Panc1 (cell line): ENCODE measurements around the gene VPS36. TPM values are rescaled to one million over a fixed set of nuclear protein-coding genes. Genes with fewer than 3 reads are reported as not detected.

ENCODE experiments used
- ATAC-seq: fragments of 200-7000 bp; cut with Tn5 transposase; 2 replicates; pipeline ENCODE4 v1.9.1; 2020; ENCODE audit warnings: mild to moderate bottlenecking, moderate library complexity
- BruUV-seq: library from RNA; stranded (reverse); fragments of 400-500 nt; replicated peaks from 2 replicates; lab custom pipeline; 2021; lab: Mats Ljungman, UMichigan
- CTCF ChIA-PET: fragments of 300-600 bp; sonication (Branson Sonifier 250); formaldehyde crosslinking; loops from one replicate; lab custom pipeline; 2022; ENCODE audit warnings: antibody characterized with exemption; lab: Charles Lee
- POLR2A ChIA-PET: fragments of 300-600 bp; sonication (Branson Sonifier 250); formaldehyde crosslinking; loops from one replicate; lab custom pipeline; 2022; ENCODE audit warnings: antibody characterized with exemption; lab: Charles Lee
- DNase-seq: peaks from one replicate; pipeline ENCODE4 v3.0.0-alpha.2; 2010; ENCODE audit warnings: low read depth, low spot score
- H3K27ac ChIP-seq: 2 replicates; pipeline ENCODE4 v1.5.1; 2011; ENCODE audit warnings: mild to moderate bottlenecking, low read length, inconsistent platforms
- H3K27me3 ChIP-seq: fragments of 200-500 bp; sonication (Bioruptor generic); 2 replicates; pipeline ENCODE4 v1.6.0; 2014; ENCODE audit warnings: low read length, inconsistent platforms; ENCODE audit not compliant: control insufficient read depth, insufficient read depth
- H3K36me3 ChIP-seq: fragments of 200-500 bp; sonication (Bioruptor generic); 2 replicates; pipeline ENCODE4 v1.5.1; 2014; ENCODE audit warnings: inconsistent platforms, mild to moderate bottlenecking, low read length, moderate library complexity; ENCODE audit not compliant: control insufficient read depth, insufficient read depth
- H3K4me1 ChIP-seq: 2 replicates; pipeline ENCODE4 v1.5.1; 2011; ENCODE audit warnings: inconsistent platforms, mild to moderate bottlenecking, low read length, moderate library complexity; ENCODE audit not compliant: control insufficient read depth, insufficient read depth
- H3K4me3 ChIP-seq, 2 experiments: 2 replicates each; pipeline ENCODE4 v1.5.1; 2011 to 2012; ENCODE audit warnings: low read depth in 2 of 2, low read length in 2 of 2, mild to moderate bottlenecking in 2 of 2, inconsistent platforms in 1 of 2, moderate library complexity in 1 of 2
- H3K9me3 ChIP-seq: fragments of 200-500 bp; sonication (Bioruptor generic); 2 replicates; pipeline ENCODE4 v1.5.1; 2014; ENCODE audit warnings: low read depth, mild to moderate bottlenecking, inconsistent platforms, low read length, moderate library complexity; ENCODE audit not compliant: control insufficient read depth, insufficient read depth
- CTCF ChIP-seq: fragments of 450-650 bp; IDR thresholded peaks from 2 replicates; pipeline ENCODE4 v1.5.1; 2017; ENCODE audit warnings: mild to moderate bottlenecking
- POLR2AphosphoS5 ChIP-seq: IDR thresholded peaks from 2 replicates; pipeline ENCODE4 v1.6.1; 2012; ENCODE audit warnings: mild to moderate bottlenecking, low read depth, low read length, moderate library complexity
- SIN3A ChIP-seq: IDR thresholded peaks from 2 replicates; pipeline ENCODE4 v1.6.1; 2012; ENCODE audit warnings: low read depth, mild to moderate bottlenecking, low read length, moderate library complexity, borderline replicate concordance; ENCODE audit not compliant: insufficient read depth
- TCF7L2 ChIP-seq: IDR thresholded peaks from 2 replicates; pipeline ENCODE4 v1.6.1; 2011; ENCODE audit warnings: mild to moderate bottlenecking, low read depth, low read length, inconsistent platforms
- in situ Hi-C: cut with HindIII; loops from 2 replicates; pipeline ENCODE4 v1.10.0; 2016; ENCODE audit warnings: low sequenced_read_pairs, low pct_unique_long_range_greater_than_20kb
- intact Hi-C: fragments of 100-400 bp; cut with micrococcal nuclease; formaldehyde crosslinking; loops from one replicate; pipeline ENCODE4 v1.10.0; 2022; ENCODE audit not compliant: unreplicated experiment
- total RNA-seq: library from RNA; stranded (reverse); gene quantifications from one replicate; pipeline ENCODE4 v1.2.1, GENCODE V29; 2021; ENCODE audit not compliant: unreplicated experiment
- TF ChIP-seq, protein P1 (sequence below), 2 experiments: IDR thresholded peaks; 2 replicates each; pipeline ENCODE4 v1.6.1; 2011 to 2012; ENCODE audit warnings: low read depth in 2 of 2, control low read depth in 1 of 2, low read length in 1 of 2, mild to moderate bottlenecking in 1 of 2, moderate library complexity in 1 of 2; ENCODE audit not compliant: insufficient read depth in 1 of 2

The VPS36 gene
- total RNA-seq, 1 experiment from 2014 or later: 32.1 TPM

DNA sequence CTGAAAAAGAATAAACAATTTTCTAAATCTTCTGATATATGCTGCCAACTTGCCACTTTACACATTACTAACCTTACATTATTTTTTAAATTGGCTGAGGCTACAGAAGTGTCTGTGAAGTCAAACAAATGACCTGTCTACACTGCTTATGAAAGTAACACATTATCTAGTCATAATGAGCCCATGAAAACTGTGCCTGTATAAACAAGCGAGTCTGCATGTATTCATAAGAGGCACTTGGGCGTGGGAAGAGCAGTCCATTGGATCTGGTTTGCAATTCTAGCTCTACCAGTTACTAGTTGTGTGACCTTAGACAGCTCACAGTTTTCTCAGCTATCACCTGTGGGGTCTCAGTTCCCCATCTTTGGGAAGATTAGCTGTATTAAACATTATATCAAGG is 3.1 kb downstream of the VPS36 start:
- Histone ChIP-seq H3K36me3 (no peaks in the 10 kb centered on the region), H3K27me3 (no peaks in the 10 kb centered on the region), H3K4me3 (no peak overlapping the region), H3K4me1 (peaks cover 9% of the 10 kb centered on the region), H3K9me3 (no peaks in the 10 kb centered on the region), H3K27ac (no peak overlapping the region)
- in situ Hi-C loops: no loop called here
- no peak for ATAC-seq
- CTCF ChIA-PET: no interaction called here
- no peak for DNase-seq
- intact Hi-C loops: no loop called here
- POLR2A ChIA-PET: no interaction called here
- BruUV-seq: no TSS peak
- TF ChIP-seq SIN3A (no peak), CTCF (no peak), TCF7L2 (no peak), POLR2AphosphoS5 (no peak)
- TF ChIP-seq, protein P1, sequence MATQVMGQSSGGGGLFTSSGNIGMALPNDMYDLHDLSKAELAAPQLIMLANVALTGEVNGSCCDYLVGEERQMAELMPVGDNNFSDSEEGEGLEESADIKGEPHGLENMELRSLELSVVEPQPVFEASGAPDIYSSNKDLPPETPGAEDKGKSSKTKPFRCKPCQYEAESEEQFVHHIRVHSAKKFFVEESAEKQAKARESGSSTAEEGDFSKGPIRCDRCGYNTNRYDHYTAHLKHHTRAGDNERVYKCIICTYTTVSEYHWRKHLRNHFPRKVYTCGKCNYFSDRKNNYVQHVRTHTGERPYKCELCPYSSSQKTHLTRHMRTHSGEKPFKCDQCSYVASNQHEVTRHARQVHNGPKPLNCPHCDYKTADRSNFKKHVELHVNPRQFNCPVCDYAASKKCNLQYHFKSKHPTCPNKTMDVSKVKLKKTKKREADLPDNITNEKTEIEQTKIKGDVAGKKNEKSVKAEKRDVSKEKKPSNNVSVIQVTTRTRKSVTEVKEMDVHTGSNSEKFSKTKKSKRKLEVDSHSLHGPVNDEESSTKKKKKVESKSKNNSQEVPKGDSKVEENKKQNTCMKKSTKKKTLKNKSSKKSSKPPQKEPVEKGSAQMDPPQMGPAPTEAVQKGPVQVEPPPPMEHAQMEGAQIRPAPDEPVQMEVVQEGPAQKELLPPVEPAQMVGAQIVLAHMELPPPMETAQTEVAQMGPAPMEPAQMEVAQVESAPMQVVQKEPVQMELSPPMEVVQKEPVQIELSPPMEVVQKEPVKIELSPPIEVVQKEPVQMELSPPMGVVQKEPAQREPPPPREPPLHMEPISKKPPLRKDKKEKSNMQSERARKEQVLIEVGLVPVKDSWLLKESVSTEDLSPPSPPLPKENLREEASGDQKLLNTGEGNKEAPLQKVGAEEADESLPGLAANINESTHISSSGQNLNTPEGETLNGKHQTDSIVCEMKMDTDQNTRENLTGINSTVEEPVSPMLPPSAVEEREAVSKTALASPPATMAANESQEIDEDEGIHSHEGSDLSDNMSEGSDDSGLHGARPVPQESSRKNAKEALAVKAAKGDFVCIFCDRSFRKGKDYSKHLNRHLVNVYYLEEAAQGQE (IDR thresholded peaks at IDR 0.05; ENCODE audit: insufficient read depth in 1 of 2, low read depth in 2 of 2, low read length in 1 of 2): no peak

DNA sequence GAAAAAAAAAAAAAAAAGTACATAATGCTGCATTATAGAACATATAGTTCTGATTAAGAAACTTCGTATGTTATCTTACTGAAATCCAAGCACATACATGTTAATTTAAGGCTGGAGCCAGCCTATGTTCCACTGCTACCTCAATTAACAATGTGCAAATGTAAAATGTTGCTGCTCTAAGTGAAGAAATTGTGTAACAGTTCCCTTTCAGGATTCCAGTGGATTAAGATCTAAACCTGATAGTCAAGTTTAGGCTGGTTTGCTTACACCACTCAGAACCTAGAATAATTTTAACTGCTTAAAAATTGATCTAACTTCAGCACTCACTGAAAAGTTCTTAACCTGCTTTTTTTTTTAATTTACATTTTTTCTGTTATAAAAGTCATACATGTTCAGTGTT is 4.2 kb downstream of the VPS36 start:
- no peak overlapping the region for H3K27ac ChIP-seq
- ATAC-seq (no peak), DNase-seq (no peak)
- ChIA-PET POLR2A (no interaction called here), CTCF (interaction anchor here (0.6 kb wide), 1 partner anchor 477 kb away, joined by 6 read pairs; no protein-coding TSS in a partner anchor)
- H3K4me1 ChIP-seq: peaks cover 9% of the 10 kb centered on the region
- intact Hi-C loops (no loop called here), in situ Hi-C loops (no loop called here)
- H3K36me3 ChIP-seq: no peaks in the 10 kb centered on the region
- H3K9me3 ChIP-seq: no peaks in the 10 kb centered on the region
- TF ChIP-seq CTCF (no peak), TCF7L2 (no peak), SIN3A (no peak), POLR2AphosphoS5 (no peak)
- TF ChIP-seq, protein P1 (IDR thresholded peaks at IDR 0.05; ENCODE audit: insufficient read depth in 1 of 2, low read depth in 2 of 2, low read length in 1 of 2): no peak
- H3K27me3 ChIP-seq: no peaks in the 10 kb centered on the region
- BruUV-seq: no TSS peak
- H3K4me3 ChIP-seq: no peak overlapping the region
